ENCODE results near the gene NAP1L1.

The NAP1L1 gene

GRCh38 chr12:76117067-76117691 is 32.7 kb upstream of the NAP1L1 start:
- TF ChIP-seq CTCF (IDR thresholded peaks at IDR 0.05; ENCODE audit: borderline replicate concordance, insufficient read depth, low read depth, low read length) = no peak
- H3K4me3 ChIP-seq (ENCODE audit: low read depth, low read length) = no peak overlapping the region

DNA sequence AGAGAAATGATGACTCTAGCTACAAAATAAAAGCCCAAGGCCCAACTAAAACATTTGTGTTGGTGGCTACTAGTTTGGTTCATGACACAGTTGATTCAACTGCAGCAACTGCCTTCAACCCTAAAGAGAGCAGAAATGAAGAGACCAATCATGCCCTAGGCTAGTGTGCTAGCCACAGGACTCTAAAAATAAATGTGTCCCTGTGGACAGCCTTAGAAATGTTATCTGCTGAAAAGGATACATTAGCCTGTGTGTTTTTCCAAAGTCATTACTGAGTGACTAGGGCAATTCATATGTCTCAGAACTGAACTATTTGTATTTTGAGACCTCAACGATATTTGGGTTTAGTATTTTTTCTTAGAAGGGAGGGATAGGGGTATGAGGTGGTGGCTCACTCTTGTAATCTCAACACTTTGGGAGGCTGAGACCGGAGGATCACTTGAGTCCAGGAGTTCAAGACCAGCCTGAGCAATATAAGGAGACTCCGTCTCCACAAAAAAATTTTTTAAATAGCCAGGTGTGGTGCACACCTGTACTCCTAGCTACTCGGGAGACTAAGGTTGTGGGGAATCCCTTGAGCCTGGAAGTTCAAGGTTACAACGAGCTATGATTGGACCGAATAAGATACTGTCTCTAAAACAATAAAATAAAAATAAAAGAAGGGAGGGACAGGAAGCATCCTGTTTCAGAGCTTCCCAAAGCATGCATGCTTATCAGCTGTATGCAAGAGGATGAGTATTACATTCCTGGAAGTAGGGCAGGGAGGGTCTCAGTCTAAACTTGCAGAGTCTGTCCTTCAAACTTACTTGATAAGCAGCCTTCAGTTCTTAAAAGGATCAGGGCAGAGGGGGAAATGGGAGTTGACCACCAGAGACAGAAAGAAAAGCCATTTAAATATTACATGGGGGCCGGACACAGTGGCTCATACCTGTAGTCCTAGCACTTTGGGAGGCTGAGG is 29.6 kb upstream of the NAP1L1 start:
- no peak overlapping the region for H3K4me3 ChIP-seq (ENCODE audit: low read depth, low read length)
- no peak for TF ChIP-seq CTCF (IDR thresholded peaks at IDR 0.05; ENCODE audit: borderline replicate concordance, insufficient read depth, low read depth, low read length)

GRCh38 chr12:76111209-76111749 is 26.8 kb upstream of the NAP1L1 start:
- no peak for TF ChIP-seq CTCF (IDR thresholded peaks at IDR 0.05; ENCODE audit: borderline replicate concordance, insufficient read depth, low read depth, low read length)
- no peak overlapping the region for H3K4me3 ChIP-seq (ENCODE audit: low read depth, low read length)

- TF ChIP-seq CTCF (IDR thresholded peaks at IDR 0.05; ENCODE audit: borderline replicate concordance, insufficient read depth, low read depth, low read length) = no peak
- H3K4me3 ChIP-seq (ENCODE audit: low read depth, low read length) = no peak overlapping the region
Measured at GRCh38 chr12:76109879-76110278, 25.4 kb upstream of the NAP1L1 start.

- TF ChIP-seq CTCF (IDR thresholded peaks at IDR 0.05; ENCODE audit: borderline replicate concordance, insufficient read depth, low read depth, low read length) = no peak
- no peak overlapping the region for H3K4me3 ChIP-seq (ENCODE audit: low read depth, low read length)
Measured at GRCh38 chr12:76108356-76108755, 23.9 kb upstream of the NAP1L1 start.

GRCh38 chr12:76106631-76107030 is 22.1 kb upstream of the NAP1L1 start:
- TF ChIP-seq CTCF (IDR thresholded peaks at IDR 0.05; ENCODE audit: borderline replicate concordance, insufficient read depth, low read depth, low read length) = no peak
- no peak overlapping the region for H3K4me3 ChIP-seq (ENCODE audit: low read depth, low read length)
